ENCODE data around the gene FOXD1. TPM values are rescaled to one million over a fixed set of nuclear protein-coding genes. Genes with fewer than 3 reads are reported as not detected.

Gene FOXD1
- total and polyA plus RNA-seq, 2 of the 8 experiments (the other 6 are each of a cell fraction or from before 2014, with no cell fraction given): 0.11 to 1.1 TPM

- TF ChIP-seq CHD7 (IDR thresholded peaks at IDR 0.05; ENCODE audit: insufficient replicate concordance, low read length) (no peak), TCF12 (IDR thresholded peaks at IDR 0.05; ENCODE audit: low read depth, low read length) (no peak), HDAC2 (IDR thresholded peaks at IDR 0.05; ENCODE audit: borderline replicate concordance in 1 of 2, low read depth in 2 of 2, low read length in 2 of 2) (no peak), CBX8 (IDR thresholded peaks at IDR 0.05; ENCODE audit: borderline replicate concordance, low read depth, low read length) (peak; percentile 24; the same call in 1 of the 2 replicates), GTF2F1 (IDR thresholded peaks at IDR 0.05; ENCODE audit: borderline replicate concordance, low read depth, low read length) (no peak), MAX (IDR thresholded peaks at IDR 0.05) (0 out of 2 replicates have a peak, but pooled peaks have one; percentile 11), POLR2AphosphoS5 (IDR thresholded peaks at IDR 0.05; ENCODE audit: low read depth, low read length) (no peak), GABPA (IDR thresholded peaks at IDR 0.05; ENCODE audit: borderline replicate concordance, insufficient read depth, low read length) (peak; percentile 60; the same call in 1 of the 2 replicates), JUN (IDR thresholded peaks at IDR 0.05; ENCODE audit: low read depth, low read length) (no peak), TEAD4 (IDR thresholded peaks at IDR 0.05; ENCODE audit: low read depth, low read length) (peak; percentile 61; the same call in 1 of the 2 replicates)
These were observed 11.3 kb downstream of the FOXD1 start (continued) for GRCh38 chr5:73437101-73437776.

Data from H1 (cell line).